Brain microvascular endothelial cell (primary cell): ENCODE data around the gene IGF1R.
"Not testable (repeated sequence)": the region's sequence is repeated elsewhere in the genome, so short reads cannot be mapped to it uniquely, and the experiment has no call there.

Source experiments
- DNase-seq: peaks from one replicate; pipeline ENCODE4 v3.0.0-alpha.2; 2020
- H3K27ac ChIP-seq: fragments of 250-450 bp; sonication (Bioruptor Pico); 2 replicates; pipeline ENCODE4 v1.5.1; 2020; ENCODE audit warnings: mild to moderate bottlenecking, moderate library complexity
- H3K27me3 ChIP-seq: fragments of 250-450 bp; sonication (Bioruptor Pico); replicated peaks from 2 replicates; pipeline ENCODE4 v1.5.1; 2020; ENCODE audit warnings: mild to moderate bottlenecking
- H3K36me3 ChIP-seq: fragments of 250-450 bp; sonication (Bioruptor Pico); replicated peaks from 2 replicates; pipeline ENCODE4 v1.5.1; 2020; ENCODE audit warnings: mild to moderate bottlenecking
- H3K4me3 ChIP-seq: 2 replicates; pipeline ENCODE4 v1.5.1; 2011; ENCODE audit warnings: low read depth, mild to moderate bottlenecking, control low read depth, low read length, moderate library complexity
- in situ Hi-C: cut with HindIII; loops from 2 replicates; pipeline ENCODE4 v1.10.0; 2017; ENCODE audit warnings: low sequenced_read_pairs, low pct_ligation_motif_present
- TF ChIP-seq, protein P1 (sequence below): IDR thresholded peaks from 2 replicates; pipeline ENCODE4 v1.5.1; 2011; ENCODE audit warnings: low read depth, mild to moderate bottlenecking, moderate library complexity, low read length, control low read depth, inconsistent platforms; ENCODE audit errors: missing control alignments

IGF1R gene

DNA sequence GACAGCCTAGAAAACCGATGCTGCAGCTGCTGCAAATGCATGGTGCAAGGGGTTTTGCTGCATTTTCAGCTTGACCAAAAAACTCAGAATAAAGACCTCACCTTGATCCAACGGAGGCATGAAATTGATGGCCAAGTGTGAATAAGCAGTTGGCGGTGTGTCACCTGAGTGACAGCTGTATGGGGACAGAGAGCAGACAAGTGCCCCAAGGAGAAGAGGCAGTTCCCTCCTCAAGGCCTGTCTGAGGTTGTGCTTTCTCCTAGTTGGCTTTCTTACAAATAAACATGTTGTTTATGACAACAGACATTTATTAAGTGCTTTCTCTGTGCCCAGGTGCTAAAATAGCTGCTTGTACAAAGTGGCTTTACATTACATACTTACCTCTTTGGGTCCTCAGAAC, 349.0 kb downstream of the IGF1R start:
- Histone ChIP-seq H3K36me3 (no peaks in the 10 kb centered on the region), H3K27me3 (no peaks in the 10 kb centered on the region), H3K27ac (no peak overlapping the region), H3K4me3 (no peak overlapping the region)
- in situ Hi-C loops = no loop called here
- DNase-seq = no peak
- TF ChIP-seq, protein P1, sequence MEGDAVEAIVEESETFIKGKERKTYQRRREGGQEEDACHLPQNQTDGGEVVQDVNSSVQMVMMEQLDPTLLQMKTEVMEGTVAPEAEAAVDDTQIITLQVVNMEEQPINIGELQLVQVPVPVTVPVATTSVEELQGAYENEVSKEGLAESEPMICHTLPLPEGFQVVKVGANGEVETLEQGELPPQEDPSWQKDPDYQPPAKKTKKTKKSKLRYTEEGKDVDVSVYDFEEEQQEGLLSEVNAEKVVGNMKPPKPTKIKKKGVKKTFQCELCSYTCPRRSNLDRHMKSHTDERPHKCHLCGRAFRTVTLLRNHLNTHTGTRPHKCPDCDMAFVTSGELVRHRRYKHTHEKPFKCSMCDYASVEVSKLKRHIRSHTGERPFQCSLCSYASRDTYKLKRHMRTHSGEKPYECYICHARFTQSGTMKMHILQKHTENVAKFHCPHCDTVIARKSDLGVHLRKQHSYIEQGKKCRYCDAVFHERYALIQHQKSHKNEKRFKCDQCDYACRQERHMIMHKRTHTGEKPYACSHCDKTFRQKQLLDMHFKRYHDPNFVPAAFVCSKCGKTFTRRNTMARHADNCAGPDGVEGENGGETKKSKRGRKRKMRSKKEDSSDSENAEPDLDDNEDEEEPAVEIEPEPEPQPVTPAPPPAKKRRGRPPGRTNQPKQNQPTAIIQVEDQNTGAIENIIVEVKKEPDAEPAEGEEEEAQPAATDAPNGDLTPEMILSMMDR = no peak

DNA sequence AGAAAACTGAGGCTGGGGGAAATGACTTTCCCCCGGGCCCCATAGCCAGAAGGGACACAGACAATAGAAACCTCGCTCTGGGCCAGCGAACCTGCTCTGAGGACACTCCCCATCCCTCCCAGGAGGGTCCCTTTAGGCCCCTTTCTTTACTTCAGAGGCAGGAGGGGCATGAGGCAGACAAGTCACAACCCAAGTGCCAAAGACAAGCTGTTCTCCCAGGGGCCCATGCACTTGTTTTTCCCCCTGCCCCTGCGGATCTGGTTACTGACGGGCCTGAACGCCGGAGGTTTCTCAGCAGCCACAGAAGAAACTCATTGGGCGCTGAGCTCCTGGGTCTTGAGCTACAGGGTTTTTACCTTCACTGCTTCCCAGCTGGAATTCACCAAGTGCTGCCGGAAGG, 349.4 kb downstream of the IGF1R start:
- DNase-seq = no peak
- in situ Hi-C loops = no loop called here
- Histone ChIP-seq H3K27me3 (no peaks in the 10 kb centered on the region), H3K36me3 (no peaks in the 10 kb centered on the region), H3K27ac (no peak overlapping the region), H3K4me3 (no peak overlapping the region)
- TF ChIP-seq, protein P1 = no peak

DNA sequence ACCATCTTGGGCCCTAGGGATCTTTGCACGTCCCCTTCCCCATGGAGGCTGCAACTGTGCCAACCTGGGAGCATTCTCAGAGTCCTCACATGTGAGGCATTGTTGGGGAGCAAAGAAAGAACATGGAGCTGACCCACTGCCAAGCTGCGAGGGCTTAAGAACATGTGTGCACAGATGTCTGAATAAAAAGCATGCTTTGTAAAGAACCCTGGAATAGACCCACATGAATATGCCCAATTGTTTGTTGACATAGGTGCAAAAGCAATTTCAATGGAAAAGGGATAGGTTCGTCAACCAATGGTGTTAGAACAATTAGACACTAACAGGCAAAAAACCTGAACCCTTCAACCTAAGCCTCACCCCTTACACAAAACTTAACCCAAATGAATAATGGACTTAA, 349.9 kb downstream of the IGF1R start:
- Histone ChIP-seq H3K27ac (no peak overlapping the region), H3K4me3 (no peak overlapping the region), H3K36me3 (no peaks in the 10 kb centered on the region), H3K27me3 (no peaks in the 10 kb centered on the region)
- in situ Hi-C loops = no loop called here
- TF ChIP-seq, protein P1 = no peak
- no peak for DNase-seq

- H3K36me3 ChIP-seq = no peaks in the 10 kb centered on the region
- no peaks in the 10 kb centered on the region for H3K27me3 ChIP-seq
- in situ Hi-C loops = no loop called here
- H3K27ac ChIP-seq = no peak overlapping the region
- DNase-seq = no peak
- TF ChIP-seq, protein P1 = no peak
- no peak overlapping the region for H3K4me3 ChIP-seq
These were observed 350.9 kb downstream of the IGF1R start for GRCh38 chr15:98999233-98999632.

GRCh38 chr15:99002226-99002625, 353.9 kb downstream of the IGF1R start:
- in situ Hi-C loops = no loop called here
- no peak overlapping the region for H3K4me3 ChIP-seq
- TF ChIP-seq, protein P1 = no peak
- no peaks in the 10 kb centered on the region for H3K27me3 ChIP-seq
- no peak for DNase-seq
- H3K36me3 ChIP-seq = no peaks in the 10 kb centered on the region
- no peak overlapping the region for H3K27ac ChIP-seq

- H3K27me3 ChIP-seq, in situ Hi-C loops, H3K36me3 ChIP-seq, H3K27ac ChIP-seq, H3K4me3 ChIP-seq, DNase-seq: not testable (repeated sequence)
These were observed 355.0 kb downstream of the IGF1R start for GRCh38 chr15:99003317-99003716.

DNA sequence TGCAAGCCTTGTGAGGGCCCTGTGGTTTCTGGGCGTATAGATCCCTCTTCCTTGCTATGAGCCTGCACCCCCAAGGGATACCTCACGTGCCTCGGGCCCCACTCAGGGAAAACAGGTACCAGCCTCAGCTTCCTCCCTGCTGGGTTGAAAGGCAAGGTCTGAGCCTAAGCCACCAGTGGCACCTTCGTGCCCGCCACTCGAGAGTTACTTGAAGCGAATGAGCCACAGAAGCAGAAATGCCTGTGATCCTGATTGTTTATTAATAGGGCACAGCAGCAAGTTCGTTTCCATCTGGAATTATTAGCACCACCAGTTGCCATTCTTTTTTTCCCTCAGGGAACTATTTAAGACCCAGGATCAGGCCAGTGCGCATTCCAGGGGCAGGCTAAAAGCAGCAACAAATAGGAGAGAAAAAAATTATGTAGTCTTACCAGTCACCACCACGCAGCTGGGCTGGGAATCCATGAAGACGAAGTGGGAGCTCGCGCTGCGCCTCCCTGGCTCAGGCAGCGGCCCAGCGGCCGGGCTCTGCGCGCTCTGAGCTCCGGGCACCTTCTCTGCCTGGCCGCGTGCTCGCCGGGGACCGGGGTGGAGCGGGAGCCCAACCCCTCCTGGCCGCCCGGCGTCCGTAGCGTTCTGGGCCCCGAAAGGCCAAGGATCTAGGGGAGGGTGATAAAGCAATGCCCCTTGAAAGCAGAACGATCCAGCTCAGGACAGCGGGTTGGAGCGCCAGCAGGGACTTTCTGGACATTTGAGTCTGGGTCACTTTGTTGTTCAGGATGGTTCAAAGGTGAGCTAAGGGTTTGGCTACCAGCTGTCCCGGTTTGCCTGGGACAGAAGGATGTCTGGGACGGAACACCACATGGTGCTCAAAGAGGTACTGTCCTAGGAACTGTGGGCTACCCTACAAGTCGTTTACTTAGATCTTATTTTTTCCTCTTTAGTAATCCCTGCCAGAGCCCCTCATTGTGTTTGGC, 356.9 kb downstream of the IGF1R start:
- H3K4me3 ChIP-seq, in situ Hi-C loops, DNase-seq: not testable (repeated sequence)

More for the DNA sequence above, 356.9 kb downstream of the IGF1R start:
- H3K27ac ChIP-seq, H3K27me3 ChIP-seq, H3K36me3 ChIP-seq: not testable (repeated sequence)
